HCT116 (cell line): ENCODE measurements around the gene ATP5PO. TPM values are rescaled to one million over a fixed set of nuclear protein-coding genes. Genes with fewer than 3 reads are reported as not detected.

Source experiments
- ATAC-seq: fragments of 200-7000 bp; cut with Tn5 transposase; 2 replicates; pipeline ENCODE4 v1.9.1; 2020; ENCODE audit warnings: mild to moderate bottlenecking, moderate library complexity
- BruUV-seq: library from RNA; stranded (reverse); fragments of 400-500 nt; replicated peaks from 2 replicates; lab custom pipeline; 2021; lab: Mats Ljungman, UMichigan
- CTCF ChIA-PET: fragments of 300-600 bp; sonication (Branson Sonifier 250); formaldehyde crosslinking; loops from one replicate; lab custom pipeline; 2021; ENCODE audit warnings: antibody characterized with exemption; lab: Charles Lee
- POLR2A ChIA-PET: fragments of 300-600, 350-600 bp; sonication (Branson Sonifier 250); formaldehyde crosslinking; loops from one replicate; lab custom pipeline; 2021; ENCODE audit warnings: antibody characterized with exemption; lab: Charles Lee
- RAD21 ChIA-PET, 2 experiments: fragments of 300-600 bp; sonication (Branson Sonifier 250); formaldehyde crosslinking; loops; one replicate each; lab custom pipeline; 2023; ENCODE audit warnings: low total read pairs in 2 of 2; ENCODE audit not compliant: uncharacterized antibody in 2 of 2, unreplicated experiment in 2 of 2, low non-redundant PET in 1 of 2; lab: Charles Lee
- DNase-seq: peaks from one replicate; pipeline ENCODE4 v3.0.0-alpha.2; 2010; ENCODE audit warnings: low read depth, low spot score
- H2AFZ ChIP-seq: fragments of 200-600 bp; shearing (Covaris generic), sonication (generic); 2 replicates; pipeline ENCODE4 v1.6.1; 2017; ENCODE audit warnings: low read depth, mixed run types, mixed read lengths, antibody characterized with exemption, low read length; ENCODE audit not compliant: poor library complexity, severe bottlenecking
- H3K27ac ChIP-seq: 2 replicates; pipeline ENCODE4 v1.5.1; 2012; ENCODE audit warnings: low read depth, low read length
- H3K27me3 ChIP-seq: fragments of 200-600 bp; sonication (generic); 2 replicates; pipeline ENCODE4 v1.6.1; 2016; ENCODE audit warnings: mixed run types, low read length, mixed read lengths; ENCODE audit not compliant: insufficient read depth
- H3K36me3 ChIP-seq, 2 experiments: fragments of 200-500 bp in 1 of 2; fragments of 200-600 bp in 1 of 2; sonication (Bioruptor generic) in 1 of 2; sonication (generic) in 1 of 2; 2 replicates each; pipeline versions ENCODE4 v1.5.1 to v1.6.1; 2014 to 2016; ENCODE audit warnings: low read length in 2 of 2, inconsistent platforms in 1 of 2, mixed read lengths in 1 of 2, mixed run types in 1 of 2; ENCODE audit not compliant: insufficient read depth in 2 of 2, control insufficient read depth in 1 of 2
- H3K4me1 ChIP-seq, 2 experiments: fragments of 200-600 bp in 1 of 2; sonication (generic) in 1 of 2; 2 replicates each; pipeline versions ENCODE4 v1.5.1 to v1.6.1; 2012 to 2017; ENCODE audit warnings: low read length in 2 of 2, inconsistent platforms in 1 of 2, mild to moderate bottlenecking in 1 of 2, mixed read lengths in 1 of 2, mixed run types in 1 of 2, moderate library complexity in 1 of 2; ENCODE audit not compliant: insufficient read depth in 2 of 2, control insufficient read depth in 1 of 2
- H3K4me2 ChIP-seq: fragments of 200-600 bp; sonication (generic); 2 replicates; pipeline ENCODE4 v1.6.1; 2017; ENCODE audit warnings: mixed run types, low read length, mixed read lengths
- H3K4me3 ChIP-seq, 2 experiments: fragments of 200-600 bp in 1 of 2; sonication (generic) in 1 of 2; replicated peaks in 1 of 2; 2 replicates each; pipeline ENCODE4 v1.5.1; 2011 to 2016; ENCODE audit warnings: low read length in 2 of 2, control low read depth in 1 of 2, low read depth in 1 of 2, mild to moderate bottlenecking in 1 of 2, mixed read lengths in 1 of 2, mixed run types in 1 of 2
- H3K79me2 ChIP-seq: fragments of 200-600 bp; sonication (generic); 2 replicates; pipeline ENCODE4 v1.6.1; 2017; ENCODE audit warnings: mild to moderate bottlenecking, mixed run types, low read length, moderate library complexity, mixed read lengths; ENCODE audit not compliant: insufficient read depth
- H3K9ac ChIP-seq: fragments of 200-600 bp; sonication (generic); 2 replicates; pipeline ENCODE4 v1.6.1; 2016; ENCODE audit warnings: low read length, mixed read lengths
- H3K9me2 ChIP-seq: fragments of 200-600 bp; sonication (generic), shearing (Covaris generic); 2 replicates; pipeline ENCODE4 v1.6.1; 2017; ENCODE audit warnings: mixed run types, mild to moderate bottlenecking, moderate library complexity; ENCODE audit not compliant: insufficient read depth
- H3K9me3 ChIP-seq, 2 experiments: fragments of 200-500 bp in 1 of 2; fragments of 200-600 bp in 1 of 2; sonication (Bioruptor generic) in 1 of 2; sonication (generic) in 1 of 2; 2 replicates each; pipeline ENCODE4 v1.6.1; 2014 to 2017; ENCODE audit warnings: low read length in 2 of 2, mixed read lengths in 2 of 2, inconsistent platforms in 1 of 2, low read depth in 1 of 2, mild to moderate bottlenecking in 1 of 2, mixed run types in 1 of 2, moderate library complexity in 1 of 2; ENCODE audit not compliant: control insufficient read depth in 1 of 2, insufficient read depth in 1 of 2
- H4K20me1 ChIP-seq: fragments of 200-600 bp; sonication (generic), shearing (Covaris generic); 2 replicates; pipeline ENCODE4 v1.6.1; 2017; ENCODE audit warnings: mixed run types, mild to moderate bottlenecking, moderate library complexity; ENCODE audit not compliant: insufficient read depth
- CBX3 ChIP-seq: IDR thresholded peaks from 2 replicates; pipeline ENCODE4 v1.6.1; 2012; ENCODE audit warnings: low read depth
- CEBPB ChIP-seq: IDR thresholded peaks from 2 replicates; pipeline ENCODE4 v1.6.1; 2012; ENCODE audit warnings: low read depth
- ELF1 ChIP-seq: IDR thresholded peaks from 2 replicates; pipeline ENCODE4 v1.6.1; 2012; ENCODE audit warnings: low read depth, borderline replicate concordance
- EZH2 ChIP-seq: fragments of 200-600 bp; sonication (generic); IDR thresholded peaks from 2 replicates; pipeline ENCODE4 v1.6.1; 2017; ENCODE audit warnings: antibody characterized with exemption, mixed run types
- EZH2phosphoT487 ChIP-seq: fragments of 200-600 bp; IDR thresholded peaks from 2 replicates; pipeline ENCODE4 v1.6.1; 2018; ENCODE audit warnings: antibody characterized with exemption, borderline replicate concordance
- FOSL1 ChIP-seq: IDR thresholded peaks from 2 replicates; pipeline ENCODE4 v1.6.1; 2012; ENCODE audit warnings: low read depth
- JUND ChIP-seq: IDR thresholded peaks from 2 replicates; pipeline ENCODE4 v1.6.1; 2012
- MAX ChIP-seq: IDR thresholded peaks from 2 replicates; pipeline ENCODE4 v1.6.1; 2012
- POLR2AphosphoS5 ChIP-seq: IDR thresholded peaks from 2 replicates; pipeline ENCODE4 v1.6.1; 2011; ENCODE audit warnings: mild to moderate bottlenecking, low read depth, low read length, moderate library complexity
- REST ChIP-seq: IDR thresholded peaks from 2 replicates; pipeline ENCODE4 v1.6.1; 2012; ENCODE audit warnings: low read depth
- SP1 ChIP-seq: IDR thresholded peaks from 2 replicates; pipeline ENCODE4 v1.6.1; 2012; ENCODE audit warnings: low read depth
- SRF ChIP-seq: IDR thresholded peaks from 2 replicates; pipeline ENCODE4 v1.6.1; 2012; ENCODE audit warnings: low read depth
- ZBTB33 ChIP-seq: IDR thresholded peaks from 2 replicates; pipeline ENCODE4 v1.6.1; 2011; ENCODE audit warnings: mild to moderate bottlenecking, low read length, moderate library complexity; ENCODE audit not compliant: insufficient replicate concordance; ENCODE audit errors: extremely low read depth
- intact Hi-C: fragments of 100-400 bp; cut with micrococcal nuclease; formaldehyde crosslinking; loops from 2 replicates; pipeline ENCODE4 v1.10.0; 2022
- total RNA-seq: library from RNA; stranded (reverse); gene quantifications from one replicate; pipeline ENCODE4 v1.2.1, GENCODE V29; 2021; ENCODE audit not compliant: unreplicated experiment

ATP5PO gene
- total RNA-seq, 1 experiment from 2014 or later = 238 TPM

- DNase-seq = no peak
- Histone ChIP-seq H3K27me3 (no peaks in the 10 kb centered on the region; the same call in 1 of the 2 replicates), H3K9me3 (no peaks in the 10 kb centered on the region), H3K36me3 (no peaks in the 10 kb centered on the region), H2AFZ (no peak overlapping the region), H3K4me2 (no peak overlapping the region), H4K20me1 (no peaks in the 10 kb centered on the region), H3K4me3 (no peak overlapping the region), H3K27ac (no peak overlapping the region), H3K4me1 (peaks cover 0 to 7% of the 10 kb centered on the region in 2 experiments; a peak in 3 of 4 replicates), H3K9me2 (no peaks in the 10 kb centered on the region)
- RAD21 ChIA-PET = no interaction called here
- intact Hi-C loops = no loop called here
- POLR2A ChIA-PET = no interaction called here
- BruUV-seq = no TSS peak
- ATAC-seq = no peak
- CTCF ChIA-PET = no interaction called here
- no peak for TF ChIP-seq MAX
- TF ChIP-seq POLR2AphosphoS5 = no peak
- TF ChIP-seq SRF = no peak
- TF ChIP-seq EZH2 = no peak
- no peak for TF ChIP-seq REST
- TF ChIP-seq CEBPB = no peak
- TF ChIP-seq JUND = no peak
- no peak for TF ChIP-seq FOSL1
- TF ChIP-seq ZBTB33 = no peak
- no peak for TF ChIP-seq SP1
- no peak for TF ChIP-seq CBX3
- TF ChIP-seq EZH2phosphoT487 = no peak
- TF ChIP-seq ELF1 = no peak
- TF ChIP-seq, all 23 proteins: peak for 0
- H3K9ac ChIP-seq = no peak overlapping the region
- no peaks in the 10 kb centered on the region for H3K79me2 ChIP-seq
Observed at GRCh38 chr21:33890187-33890586, 25.4 kb downstream of the ATP5PO start.
